HepG2 (cell line): ENCODE measurements around the gene C9orf43. TPM values are rescaled to one million over a fixed set of nuclear protein-coding genes. Genes with fewer than 3 reads are reported as not detected.
A peak's percentile ranks its signal among the peaks of the same experiment; 100 is the strongest.

ENCODE experiments used
- ARID5B ChIP-seq: IDR thresholded peaks from 2 replicates; pipeline ENCODE4 v1.4.0; 2020; ENCODE audit warnings: mild to moderate bottlenecking, missing genetic modification reagents
- ELF3 ChIP-seq: IDR thresholded peaks from 2 replicates; pipeline ENCODE4 v1.6.1; 2016; ENCODE audit warnings: missing genetic modification reagents, missing compliant biosample characterization
- FOXA1 ChIP-seq, 2 experiments: fragments of 450-650 bp in 1 of 2; sonication (generic) in 1 of 2; formaldehyde crosslinking in 1 of 2; IDR thresholded peaks; 2 replicates each; pipeline versions ENCODE4 v1.4.0 to v1.6.1; 2016 to 2020; ENCODE audit warnings: missing genetic modification reagents in 1 of 2
- GATAD1 ChIP-seq: IDR thresholded peaks from 2 replicates; pipeline ENCODE4 v1.6.1; 2016; ENCODE audit warnings: missing genetic modification reagents, missing compliant biosample characterization
- HHEX ChIP-seq: IDR thresholded peaks from 2 replicates; pipeline ENCODE4 v1.6.1; 2016; ENCODE audit warnings: control low read depth
- KDM5A ChIP-seq: fragments of 200-600 bp; sonication (generic); IDR thresholded peaks from 2 replicates; pipeline ENCODE4 v1.7.0; 2018; ENCODE audit warnings: antibody characterized with exemption, mild to moderate bottlenecking, low read length, borderline replicate concordance
- PHB2 ChIP-seq: fragments of 450-650 bp; IDR thresholded peaks from 2 replicates; pipeline ENCODE4 v1.6.1; 2018; ENCODE audit not compliant: partially characterized antibody
- POGZ ChIP-seq: sonication (generic); formaldehyde crosslinking; IDR thresholded peaks from 2 replicates; pipeline ENCODE4 v1.4.0; 2020; ENCODE audit warnings: mild to moderate bottlenecking, missing genetic modification reagents
- RORA ChIP-seq: sonication (generic); formaldehyde crosslinking; IDR thresholded peaks from 2 replicates; pipeline ENCODE4 v1.5.0; 2020; ENCODE audit warnings: mild to moderate bottlenecking, missing genetic modification reagents, moderate library complexity
- SKI ChIP-seq: fragments of 450-650 bp; IDR thresholded peaks from one replicate; pipeline ENCODE4 v1.6.1; 2018; ENCODE audit warnings: mild to moderate bottlenecking; ENCODE audit not compliant: partially characterized antibody
- SNAI1 ChIP-seq: sonication (generic); formaldehyde crosslinking; IDR thresholded peaks from 2 replicates; pipeline ENCODE4 v1.5.0; 2020; ENCODE audit warnings: mild to moderate bottlenecking, missing genetic modification reagents, borderline replicate concordance
- SPEN ChIP-seq: sonication (generic); formaldehyde crosslinking; IDR thresholded peaks from 2 replicates; pipeline ENCODE4 v1.5.1; 2020; ENCODE audit warnings: low read depth, mild to moderate bottlenecking, missing genetic modification reagents
- TBX2 ChIP-seq: sonication (generic); formaldehyde crosslinking; IDR thresholded peaks from 2 replicates; pipeline ENCODE4 v1.5.0; 2020; ENCODE audit warnings: missing genetic modification reagents, mild to moderate bottlenecking, borderline replicate concordance
- ZC3H4 ChIP-seq: sonication (generic); formaldehyde crosslinking; IDR thresholded peaks from 2 replicates; pipeline ENCODE4 v1.4.0; 2020; ENCODE audit warnings: missing genetic modification reagents, borderline replicate concordance
- ZFY ChIP-seq: sonication (generic); formaldehyde crosslinking; IDR thresholded peaks from 2 replicates; pipeline ENCODE4 v1.4.0; 2020; ENCODE audit warnings: missing genetic modification reagents
- ZNF264 ChIP-seq: sonication (generic); formaldehyde crosslinking; IDR thresholded peaks from 2 replicates; pipeline ENCODE4 v1.4.0; 2020; ENCODE audit warnings: missing genetic modification reagents
- ZNF414 ChIP-seq: sonication (generic); formaldehyde crosslinking; IDR thresholded peaks from 2 replicates; pipeline ENCODE4 v1.5.0; 2020; ENCODE audit warnings: missing genetic modification reagents
- ZNF674 ChIP-seq: sonication (generic); formaldehyde crosslinking; IDR thresholded peaks from 2 replicates; pipeline ENCODE4 v1.5.0; 2020; ENCODE audit warnings: low read depth, mild to moderate bottlenecking, missing genetic modification reagents
- ZNF709 ChIP-seq: sonication (generic); formaldehyde crosslinking; IDR thresholded peaks from 2 replicates; pipeline ENCODE4 v1.5.0; 2020; ENCODE audit warnings: mild to moderate bottlenecking, missing genetic modification reagents
- ZSCAN29 ChIP-seq: sonication (generic); formaldehyde crosslinking; conservative IDR thresholded peaks from 2 replicates; pipeline ENCODE4 v1.4.0; 2020; ENCODE audit warnings: mild to moderate bottlenecking, missing genetic modification reagents
- ZSCAN31 ChIP-seq: sonication (generic); formaldehyde crosslinking; IDR thresholded peaks from 2 replicates; pipeline ENCODE4 v1.5.0; 2020; ENCODE audit warnings: low read depth, mild to moderate bottlenecking, missing genetic modification reagents
- ZZZ3 ChIP-seq: sonication (generic); formaldehyde crosslinking; IDR thresholded peaks from 2 replicates; pipeline ENCODE4 v1.4.0; 2020; ENCODE audit warnings: missing genetic modification reagents, mild to moderate bottlenecking, borderline replicate concordance
- polyA plus RNA-seq, 8 experiments: library from polyadenylated mRNA; depleted of rRNA in 3 of 8; stranded (reverse) in 7 of 8; unstranded in 1 of 8; fragments of >200 nt; fragmentation: Illumina TruSeq in 4 of 8; extraction: Trizol in 4 of 8; gene quantifications; 2 replicates each; pipeline versions ENCODE4 v1.2.1 to v1.2.3, GENCODE V29; 2011 to 2016; ENCODE audit warnings: low read depth in 4 of 8, missing spikeins in 1 of 8, mixed read lengths in 1 of 8; ENCODE audit not compliant: insufficient read depth in 1 of 8
- total RNA-seq, 5 experiments: library from RNA; depleted of rRNA; stranded (reverse); fragments of >200 nt; fragmentation: Illumina TruSeq; extraction: Trizol; gene quantifications; 2 replicates each; pipeline ENCODE4 v1.2.3, GENCODE V29; 2016; ENCODE audit warnings: low read depth in 1 of 5

Gene C9orf43
- total and polyA plus RNA-seq, 2 of the 13 experiments (the other 11 are each of a cell fraction or from before 2014, with no cell fraction given): 0.24 to 0.31 TPM

- TF ChIP-seq SNAI1 (CRISPR knock-in tag) (0 out of 2 replicates have a peak, but pooled peaks have one; percentile 50), PHB2 (no peak), GATAD1 (peak; percentile 73), SPEN (CRISPR knock-in tag) (peak; percentile 66; the same call in 1 of the 2 replicates), HHEX (no peak), ZSCAN29 (CRISPR knock-in tag) (peak; percentile 66; the same call in 1 of the 2 replicates), TBX2 (peak; percentile 68; the same call in 1 of the 2 replicates), ZNF709 (CRISPR knock-in tag) (no peak), ELF3 (CRISPR knock-in tag) (peak; percentile 88), POGZ (CRISPR knock-in tag) (peak; percentile 74), ARID5B (peak; percentile 96), ZNF414 (CRISPR knock-in tag) (peak; percentile 29; the same call in 1 of the 2 replicates), RORA (no peak), ZC3H4 (no peak), ZNF264 (CRISPR knock-in tag) (no peak), FOXA1 (IDR thresholded peaks at IDR 0.05) (no peak), FOXA1 (CRISPR knock-in tag; IDR thresholded peaks at IDR 0.05) (peak; percentile 72), ZNF674 (CRISPR knock-in tag) (no peak), SKI (peak; percentile 90), ZFY (peak; percentile 25; the same call in 1 of the 2 replicates), ZSCAN31 (CRISPR knock-in tag) (0 out of 2 replicates have a peak, but pooled peaks have one; percentile 25), KDM5A (no peak), ZZZ3 (CRISPR knock-in tag) (no peak; the same call in 1 of the 2 replicates)
These were observed 15.3 kb upstream of the C9orf43 start (continued) for GRCh38 chr9:113395000-113395861.
